ENCODE results near the gene LRRC45.

LRRC45 gene

DNA sequence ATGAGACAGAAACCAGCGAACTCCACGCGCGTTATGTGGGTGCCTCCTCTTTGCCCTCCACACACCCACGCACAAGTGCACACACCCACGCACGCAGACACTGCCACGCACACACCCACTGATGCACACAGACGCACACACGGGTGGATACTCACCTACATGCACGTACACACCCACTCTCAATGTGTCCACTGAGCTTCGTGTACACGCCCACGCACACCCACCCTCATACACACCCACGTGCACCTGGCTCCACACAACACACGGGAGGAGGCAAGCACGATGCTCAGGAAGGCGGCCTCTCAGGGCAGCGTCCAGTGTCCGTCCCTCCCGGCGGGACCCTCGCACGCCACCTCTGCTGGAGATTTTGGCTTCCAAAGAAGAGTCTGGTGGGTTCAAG is 24.3 kb downstream of the LRRC45 start:
- Histone ChIP-seq H3K9me3 (ENCODE audit: insufficient read depth, low read length) (no peaks in the 10 kb centered on the region), H3K9me2 (replicated peaks; ENCODE audit: insufficient read depth, low read length) (no peaks in the 10 kb centered on the region), H3F3A (ENCODE audit: insufficient read depth) (no peaks in the 10 kb centered on the region)

DNA sequence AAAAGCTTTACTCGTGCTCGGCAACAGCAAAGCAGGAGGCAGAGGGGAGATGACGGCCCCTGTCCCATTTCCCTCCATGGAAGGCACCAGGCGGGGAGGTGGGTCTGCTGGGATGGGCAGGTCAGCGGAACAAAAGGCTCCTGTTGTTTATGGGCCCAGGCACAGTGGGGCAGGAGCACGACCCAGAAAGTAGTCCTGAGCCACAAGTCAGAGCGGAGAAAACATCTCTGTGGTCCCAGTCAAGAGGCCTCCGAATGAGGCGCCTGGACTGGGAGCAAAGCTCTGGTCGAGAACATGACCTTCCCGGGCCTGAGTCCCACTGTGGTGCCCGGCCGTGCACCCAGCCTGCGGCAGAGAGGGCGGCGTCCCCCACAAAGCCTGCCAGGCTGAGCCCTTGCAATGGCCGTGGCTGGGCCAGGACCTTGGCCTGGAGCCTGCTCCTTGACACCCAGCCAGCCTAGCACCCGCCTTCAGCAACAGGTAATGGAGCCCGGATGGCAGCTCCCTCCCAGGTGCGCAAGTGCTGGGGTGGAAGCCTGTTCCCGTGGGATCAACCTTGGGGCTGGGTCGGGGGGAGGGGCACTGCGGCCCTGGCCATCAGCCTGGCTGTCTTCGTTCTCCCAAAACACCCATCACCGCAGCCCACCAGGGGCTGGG is 24.9 kb downstream of the LRRC45 start:
- Histone ChIP-seq H4K20me1 (ENCODE audit: low read depth, low read length) (no peaks in the 10 kb centered on the region), H3F3A (ENCODE audit: insufficient read depth) (no peaks in the 10 kb centered on the region), H3K79me2 (ENCODE audit: insufficient read depth, low read length) (peaks cover 10% of the 10 kb centered on the region), H3K27ac (ENCODE audit: low read depth, low read length) (no peak overlapping the region), H3K9me2 (replicated peaks; ENCODE audit: insufficient read depth, low read length) (no peaks in the 10 kb centered on the region), H3K36me3 (ENCODE audit: low read length) (no peaks in the 10 kb centered on the region), H3K9me3 (ENCODE audit: insufficient read depth, low read length) (no peaks in the 10 kb centered on the region), H2AFZ (ENCODE audit: low read depth, low read length, severe bottlenecking) (no peak overlapping the region), H3K27me3 (ENCODE audit: low read length) (no peaks in the 10 kb centered on the region), H3K9ac (ENCODE audit: low read length) (no peak overlapping the region), H3K4me2 (ENCODE audit: low read depth, low read length, poor library complexity, severe bottlenecking) (no peak overlapping the region), H3K4me3 (ENCODE audit: insufficient read depth, low read length, poor library complexity, severe bottlenecking) (no peak overlapping the region)
- TF ChIP-seq EZH2phosphoT487 (conservative IDR thresholded peaks at IDR 0.05; ENCODE audit: low read length) (no peak), CTCF (IDR thresholded peaks at IDR 0.05; ENCODE audit: insufficient read depth, low read length, poor library complexity, severe bottlenecking) (no peak)

More for the DNA sequence above, 24.3 kb downstream of the LRRC45 start:
- Histone ChIP-seq H3K9ac (ENCODE audit: low read length) (no peak overlapping the region), H3K4me3 (ENCODE audit: insufficient read depth, low read length, poor library complexity, severe bottlenecking) (no peak overlapping the region), H2AFZ (ENCODE audit: low read depth, low read length, severe bottlenecking) (no peak overlapping the region), H3K27me3 (ENCODE audit: low read length) (no peaks in the 10 kb centered on the region), H4K20me1 (ENCODE audit: low read depth, low read length) (no peaks in the 10 kb centered on the region), H3K27ac (ENCODE audit: low read depth, low read length) (no peak overlapping the region), H3K36me3 (ENCODE audit: low read length) (no peaks in the 10 kb centered on the region), H3K79me2 (ENCODE audit: insufficient read depth, low read length) (peaks cover 4% of the 10 kb centered on the region), H3K4me2 (ENCODE audit: low read depth, low read length, poor library complexity, severe bottlenecking) (no peak overlapping the region)
- TF ChIP-seq EZH2phosphoT487 (conservative IDR thresholded peaks at IDR 0.05; ENCODE audit: low read length) (no peak), CTCF (IDR thresholded peaks at IDR 0.05; ENCODE audit: insufficient read depth, low read length, poor library complexity, severe bottlenecking) (no peak)

DNA sequence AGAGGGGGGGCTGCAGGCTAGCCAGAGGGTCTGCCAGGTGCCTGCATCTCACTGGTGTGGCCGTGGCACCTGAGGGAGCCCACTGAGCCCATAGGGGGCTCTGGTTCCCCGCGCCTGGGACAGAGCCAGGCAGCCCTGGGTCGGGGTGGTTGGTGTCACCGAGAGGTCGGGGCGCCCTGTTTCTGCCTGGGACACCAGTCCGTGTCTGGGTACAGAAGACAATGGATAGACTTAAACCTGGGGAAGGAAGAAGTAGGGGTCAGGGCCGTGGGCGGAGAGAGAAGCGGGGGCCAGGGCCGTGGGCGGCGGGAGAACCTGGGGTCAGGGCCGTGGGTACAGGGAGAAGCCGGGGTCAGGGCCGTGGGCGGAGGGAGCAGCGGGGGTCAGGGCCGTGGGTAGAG is 25.5 kb downstream of the LRRC45 start:
- Histone ChIP-seq H3K4me2 (ENCODE audit: low read depth, low read length, poor library complexity, severe bottlenecking) (no peak overlapping the region), H3K27ac (ENCODE audit: low read depth, low read length) (no peak overlapping the region), H3K79me2 (ENCODE audit: insufficient read depth, low read length) (peaks cover 10% of the 10 kb centered on the region), H3K9me3 (ENCODE audit: insufficient read depth, low read length) (no peaks in the 10 kb centered on the region), H3F3A (ENCODE audit: insufficient read depth) (no peaks in the 10 kb centered on the region), H3K27me3 (ENCODE audit: low read length) (no peaks in the 10 kb centered on the region), H2AFZ (ENCODE audit: low read depth, low read length, severe bottlenecking) (no peak overlapping the region), H3K9me2 (replicated peaks; ENCODE audit: insufficient read depth, low read length) (no peaks in the 10 kb centered on the region), H4K20me1 (ENCODE audit: low read depth, low read length) (no peaks in the 10 kb centered on the region), H3K4me3 (ENCODE audit: insufficient read depth, low read length, poor library complexity, severe bottlenecking) (no peak overlapping the region), H3K36me3 (ENCODE audit: low read length) (no peaks in the 10 kb centered on the region), H3K9ac (ENCODE audit: low read length) (no peak overlapping the region)
- TF ChIP-seq CTCF (IDR thresholded peaks at IDR 0.05; ENCODE audit: insufficient read depth, low read length, poor library complexity, severe bottlenecking) (no peak), EZH2phosphoT487 (conservative IDR thresholded peaks at IDR 0.05; ENCODE audit: low read length) (no peak)
